Small intestine (tissue), 7 donors: ENCODE measurements around the gene ACTL6A. TPM values are rescaled to one million over a fixed set of nuclear protein-coding genes. Genes with fewer than 3 reads are reported as not detected.

ENCODE experiments used
- DNase-seq, 2 donors: peaks; one replicate each; pipeline versions ENCODE4 v3.0.0 to v3.0.0-alpha.2; 2013
- FAIRE-seq: peaks from 2 replicates; lab custom pipeline; 2012; peaks lifted over from hg19 to GRCh38; lab: Jason Lieb, UNC
- H3K27ac ChIP-seq, 3 donors: one replicate each; pipeline ENCODE4 v1.5.1; 2013; ENCODE audit warnings: low read length in 2 of 3, mild to moderate bottlenecking in 2 of 3, control low read depth in 1 of 3, inconsistent platforms in 1 of 3, low read depth in 1 of 3, moderate library complexity in 1 of 3
- H3K27me3 ChIP-seq, 3 donors: one replicate each; pipeline ENCODE4 v1.6.1; 2013; ENCODE audit warnings: low read length in 3 of 3, inconsistent platforms in 1 of 3; ENCODE audit not compliant: control insufficient read depth in 3 of 3, insufficient read depth in 3 of 3
- H3K36me3 ChIP-seq, 3 donors: one replicate each; pipeline ENCODE4 v1.6.1; 2013; ENCODE audit warnings: low read length in 3 of 3, inconsistent platforms in 1 of 3, low read depth in 1 of 3, mild to moderate bottlenecking in 1 of 3, moderate library complexity in 1 of 3; ENCODE audit not compliant: control insufficient read depth in 3 of 3, insufficient read depth in 2 of 3
- H3K4me1 ChIP-seq, 3 donors: one replicate each; pipeline ENCODE4 v1.6.1; 2013; ENCODE audit warnings: low read length in 2 of 3, inconsistent platforms in 1 of 3, low read depth in 1 of 3, mild to moderate bottlenecking in 1 of 3, moderate library complexity in 1 of 3; ENCODE audit not compliant: control insufficient read depth in 3 of 3, insufficient read depth in 2 of 3
- H3K4me3 ChIP-seq, 3 donors: one replicate each; pipeline ENCODE4 v1.5.1; 2013; ENCODE audit warnings: low read length in 3 of 3, control low read depth in 1 of 3, inconsistent platforms in 1 of 3, low read depth in 1 of 3, mild to moderate bottlenecking in 1 of 3, moderate library complexity in 1 of 3
- H3K9me3 ChIP-seq, 2 donors: one replicate each; pipeline ENCODE4 v1.6.1; 2013; ENCODE audit warnings: low read depth in 1 of 2, low read length in 1 of 2; ENCODE audit not compliant: control insufficient read depth in 2 of 2, insufficient read depth in 1 of 2
- WGBS, 3 donors: extraction: QIAGEN DNeasy Blood & Tissue Kit; methylation state at CpG; one replicate each; pipeline ENCODE4 v1.1.7; 2013; 5-methylcytosine and 5-hydroxymethylcytosine counted together
- polyA plus RNA-seq, 4 donors: library from polyadenylated mRNA; stranded (reverse) in 3 of 4; unstranded in 1 of 4; fragments of 200-250 nt in 3 of 4; fragments of 120-200 nt in 1 of 4; gene quantifications; one replicate each; pipeline versions ENCODE4 v1.2.1 to v1.2.3, GENCODE V29; 2013
- donor health status: healthy with polysubstance abuse.
- donor health status: control.
- donor health status: control.
- donor health status: Bipolar disorder and iron deficiency.
- donor health status: healthy.

Gene ACTL6A
- polyA plus RNA-seq, 4 donors, result 31.3 to 60.1 (median 38.3) TPM

- Histone ChIP-seq H3K4me3 (no peak overlapping the region), H3K4me1 (peaks cover 0 to 5% (median 3%) of the 10 kb centered on the region in 3 donors), H3K9me3 (no peaks in the 10 kb centered on the region), H3K36me3 (no peaks in the 10 kb centered on the region), H3K27me3 (no peaks in the 10 kb centered on the region), H3K27ac (no peak overlapping the region)
- 4 to 6% (median 6%) methylated on average over 3 of the region's 3 CpGs for WGBS, 3 donors
- peak; percentile 54 to 62 for DNase-seq
- FAIRE-seq, result no peak
These were observed 3.9 kb upstream of the ACTL6A start for GRCh38 chr3:179558742-179559364.

DNA sequence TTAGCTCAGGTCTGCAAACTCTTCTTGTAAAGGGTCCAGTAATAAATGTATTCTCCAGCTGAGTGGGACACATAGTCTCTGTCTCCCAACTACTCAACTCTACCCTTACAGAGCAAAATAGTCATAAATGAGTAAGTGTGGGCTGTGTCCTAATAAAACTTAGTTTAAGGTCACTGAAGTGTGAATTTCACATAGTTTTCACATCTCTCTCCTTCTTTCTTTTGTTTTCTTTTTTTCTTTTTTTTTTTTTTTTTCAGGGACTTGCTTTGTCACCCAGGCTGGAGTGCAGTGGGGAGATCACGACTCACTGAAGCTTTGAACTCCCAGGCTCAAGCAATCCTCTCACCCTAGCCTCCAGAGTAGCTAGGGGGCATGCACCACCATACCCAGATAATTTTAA lies 1.9 kb upstream of the ACTL6A start:
- H3K9me3 ChIP-seq, result no peaks in the 10 kb centered on the region
- no peak overlapping the region for H3K4me3 ChIP-seq
- DNase-seq, result no peak
- H3K27me3 ChIP-seq, result no peaks in the 10 kb centered on the region
- peaks cover 0 to 10% (median 4%) of the 10 kb centered on the region in 3 donors for H3K4me1 ChIP-seq
- no peaks in the 10 kb centered on the region for H3K36me3 ChIP-seq
- no peak overlapping the region for H3K27ac ChIP-seq
- 67 to 89% (median 85%) methylated on average over 1 of the region's 1 CpG for WGBS, 3 donors
- no peak for FAIRE-seq

DNA sequence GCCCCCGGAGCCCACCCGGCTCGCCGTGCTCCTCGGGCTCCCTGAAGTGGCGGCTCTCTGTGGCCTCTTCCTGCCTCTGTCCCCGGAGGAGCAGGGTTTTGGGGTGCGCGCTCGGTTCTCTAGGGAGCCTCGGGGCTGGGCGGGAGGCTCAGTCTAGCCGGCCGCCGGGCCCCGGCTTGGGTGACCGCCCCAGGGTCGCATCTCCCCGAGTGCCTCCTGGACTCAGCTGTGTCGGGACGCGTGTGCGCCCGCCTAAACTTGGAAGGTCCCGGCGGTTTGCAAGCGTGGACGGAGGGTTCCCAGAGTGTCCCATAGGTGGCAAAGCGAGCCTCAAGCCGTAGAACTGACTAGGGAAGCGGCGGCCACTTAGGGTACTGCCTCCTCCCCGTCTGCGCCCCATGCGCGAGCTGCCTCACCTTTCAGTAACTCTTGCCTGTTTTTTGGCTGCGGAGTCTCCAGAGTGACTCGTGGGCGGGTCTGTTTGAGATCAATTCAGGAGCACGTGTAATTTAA lies 601 bp downstream of the ACTL6A start:
- FAIRE-seq, result no peak
- peak overlapping the region; percentile 46 to 92 (median 90) for H3K27ac ChIP-seq
- 0 to 1% (median 0%) methylated on average over 36 to 40 of the region's 40 CpGs for WGBS, 3 donors
- H3K9me3 ChIP-seq, result no peaks in the 10 kb centered on the region
- no peaks in the 10 kb centered on the region for H3K36me3 ChIP-seq
- no peaks in the 10 kb centered on the region for H3K27me3 ChIP-seq
- DNase-seq, result peak; percentile 74 to 85
- peaks cover 0 to 10% (median 4%) of the 10 kb centered on the region in 3 donors for H3K4me1 ChIP-seq
- H3K4me3 ChIP-seq, result peak overlapping the region; percentile 62 to 96 (median 76)

- Histone ChIP-seq H3K9me3 (no peaks in the 10 kb centered on the region), H3K4me1 (peaks cover 0 to 10% (median 4%) of the 10 kb centered on the region in 3 donors), H3K27ac (no peak overlapping the region), H3K4me3 (no peak overlapping the region), H3K36me3 (peaks cover 2 to 3% (median 2%) of the 10 kb centered on the region in 3 donors), H3K27me3 (no peaks in the 10 kb centered on the region)
- WGBS, 3 donors, result 50 to 75% (median 55%) methylated on average over 3 of the region's 3 CpGs
- FAIRE-seq, result no peak
- no peak for DNase-seq
These were observed 2.8 kb downstream of the ACTL6A start for GRCh38 chr3:179565496-179565895.

DNA sequence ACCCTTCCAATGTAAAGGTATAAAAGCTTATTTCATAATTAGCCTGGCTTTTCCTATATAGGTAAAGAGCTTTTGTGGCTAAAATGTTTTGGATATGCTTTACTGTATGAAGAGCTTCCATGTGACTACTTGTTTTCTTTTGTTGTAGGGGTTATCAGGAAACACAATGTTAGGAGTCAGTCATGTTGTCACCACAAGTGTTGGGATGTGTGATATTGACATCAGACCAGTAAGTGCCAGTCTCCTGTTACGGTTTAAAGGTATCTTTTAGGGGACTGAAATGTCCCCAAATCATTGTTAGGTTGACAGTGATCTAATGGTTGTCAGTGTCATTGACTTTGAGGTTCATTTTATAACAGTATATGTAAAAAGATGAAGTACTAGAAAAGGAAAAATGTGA lies 18.3 kb downstream of the ACTL6A start:
- Histone ChIP-seq H3K27me3 (no peaks in the 10 kb centered on the region), H3K4me1 (no peaks in the 10 kb centered on the region), H3K9me3 (no peaks in the 10 kb centered on the region), H3K27ac (no peak overlapping the region), H3K36me3 (peaks cover 6 to 23% (median 13%) of the 10 kb centered on the region in 3 donors), H3K4me3 (no peak overlapping the region)
- FAIRE-seq (no peak), DNase-seq (no peak)
- 92 to 100% (median 93%) methylated on average over 1 of the region's 1 CpG for WGBS, 3 donors

GRCh38 chr3:179589143-179589542 lies 26.4 kb downstream of the ACTL6A start:
- no peak for FAIRE-seq
- DNase-seq, result no peak
- no peak overlapping the region for H3K27ac ChIP-seq
- H3K36me3 ChIP-seq, result peaks cover 4 to 36% (median 23%) of the 10 kb centered on the region in 3 donors
- no peak overlapping the region for H3K4me3 ChIP-seq
- H3K4me1 ChIP-seq, result no peaks in the 10 kb centered on the region
- H3K27me3 ChIP-seq, result no peaks in the 10 kb centered on the region
- no peaks in the 10 kb centered on the region for H3K9me3 ChIP-seq

- no peaks in the 10 kb centered on the region for H3K9me3 ChIP-seq
- DNase-seq (no peak), FAIRE-seq (no peak)
- 77 to 92% (median 91%) methylated on average over 2 of the region's 2 CpGs for WGBS, 3 donors
- no peak overlapping the region for H3K4me3 ChIP-seq
- no peak overlapping the region for H3K27ac ChIP-seq
- no peaks in the 10 kb centered on the region for H3K27me3 ChIP-seq
- H3K36me3 ChIP-seq, result peaks cover 4 to 37% (median 20%) of the 10 kb centered on the region in 3 donors
- no peaks in the 10 kb centered on the region for H3K4me1 ChIP-seq
These were observed 27.9 kb downstream of the ACTL6A start for GRCh38 chr3:179590669-179591068.

- WGBS, 3 donors, result 77 to 95% (median 87%) methylated on average over 1 of the region's 1 CpG
- Histone ChIP-seq H3K4me1 (no peaks in the 10 kb centered on the region), H3K4me3 (no peak overlapping the region), H3K27me3 (no peaks in the 10 kb centered on the region), H3K36me3 (peaks cover 4 to 35% (median 20%) of the 10 kb centered on the region in 3 donors), H3K27ac (no peak overlapping the region), H3K9me3 (no peaks in the 10 kb centered on the region)
- no peak for DNase-seq
- FAIRE-seq, result no peak
These were observed 28.6 kb downstream of the ACTL6A start for GRCh38 chr3:179591313-179591712.
